Mucosa of rectum (tissue), 2 donors: ENCODE data around the gene PPP1R15B.
A peak's percentile ranks its signal among the peaks of the same experiment; 100 is the strongest.

Experiments
- H3K27ac ChIP-seq, 2 donors: one replicate each; pipeline ENCODE4 v1.7.0; 2013; ENCODE audit warnings: inconsistent platforms in 2 of 2, low read depth in 2 of 2, low read length in 2 of 2
- H3K27me3 ChIP-seq, 2 donors: one replicate each; pipeline ENCODE4 v1.7.0; 2013; ENCODE audit warnings: low read length in 2 of 2; ENCODE audit not compliant: control insufficient read depth in 2 of 2, insufficient read depth in 2 of 2
- H3K36me3 ChIP-seq, 2 donors: one replicate each; pipeline ENCODE4 v1.7.0; 2013; ENCODE audit warnings: low read length in 2 of 2; ENCODE audit not compliant: control insufficient read depth in 2 of 2, insufficient read depth in 2 of 2
- H3K4me1 ChIP-seq, 2 donors: one replicate each; pipeline ENCODE4 v1.7.0; 2013; ENCODE audit warnings: low read length in 2 of 2, mild to moderate bottlenecking in 1 of 2; ENCODE audit not compliant: control insufficient read depth in 2 of 2, insufficient read depth in 2 of 2
- H3K4me3 ChIP-seq, 2 donors: one replicate each; pipeline ENCODE4 v1.7.0; 2013; ENCODE audit warnings: low read length in 2 of 2
- H3K9ac ChIP-seq, 2 donors: one replicate each; pipeline ENCODE4 v1.7.0; 2013; ENCODE audit warnings: low read length in 2 of 2, low read depth in 1 of 2, mild to moderate bottlenecking in 1 of 2
- H3K9me3 ChIP-seq, 2 donors: one replicate each; pipeline ENCODE4 v1.7.0; 2013; ENCODE audit warnings: low read length in 2 of 2; ENCODE audit not compliant: control insufficient read depth in 2 of 2
- donor health status: healthy.
- donor health status: Normal muscosa, but diverticular disease.

PPP1R15B gene

DNA sequence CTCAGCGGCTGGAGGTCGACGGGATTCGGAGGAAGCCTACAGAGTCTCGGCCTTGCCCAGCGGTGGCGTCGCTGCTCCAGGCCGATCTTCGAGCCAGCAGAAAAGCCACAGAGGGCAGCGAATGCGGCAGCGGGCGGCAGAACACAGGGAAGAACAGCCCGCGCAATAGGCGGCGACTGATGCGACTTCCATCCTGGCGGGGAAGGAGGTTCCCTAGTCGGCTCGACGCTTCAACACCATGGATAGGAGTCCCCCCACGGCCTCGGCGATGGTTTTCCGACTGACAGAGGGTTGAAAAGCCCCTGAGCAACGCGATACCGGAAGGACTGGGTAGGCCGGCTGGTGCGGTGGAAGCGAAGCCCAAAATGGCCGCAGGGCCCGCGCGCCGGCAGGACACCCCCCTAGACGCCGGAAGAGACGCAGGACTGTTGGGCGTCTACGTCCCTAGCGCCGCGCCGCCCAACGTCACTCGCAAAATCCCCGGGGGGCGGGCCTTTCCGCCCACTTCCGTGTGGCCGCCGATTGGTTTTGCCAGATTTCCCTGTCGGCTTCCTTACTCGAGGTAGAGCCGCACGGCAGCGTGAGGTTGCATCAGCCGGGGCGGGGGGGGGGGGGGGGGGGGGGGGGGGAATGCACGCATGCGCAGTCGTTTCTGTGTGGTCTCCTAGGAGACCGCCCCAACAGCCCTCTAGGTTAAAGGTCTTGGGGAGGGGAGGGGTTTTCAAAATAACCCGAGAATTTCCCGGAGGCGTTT, at the start of gene PPP1R15B:
TSS of gene PPP1R15B (minus strand) at position 367 of the 754 bp plus-strand sequence. CDS start 406 bp downstream, outside the sequence.
- Histone ChIP-seq H3K27me3 (no peaks in the 10 kb centered on the region), H3K9me3 (no peaks in the 10 kb centered on the region), H3K4me1 (peaks cover 3 to 4% of the 10 kb centered on the region in 2 donors), H3K4me3 (peak within 1 kb of the TSS; percentile 87 to 99), H3K27ac (peak within 1 kb of the TSS; percentile 100), H3K36me3 (no peaks in the 10 kb centered on the region), H3K9ac (peak within 1 kb of the TSS; percentile 99 to 100)

DNA sequence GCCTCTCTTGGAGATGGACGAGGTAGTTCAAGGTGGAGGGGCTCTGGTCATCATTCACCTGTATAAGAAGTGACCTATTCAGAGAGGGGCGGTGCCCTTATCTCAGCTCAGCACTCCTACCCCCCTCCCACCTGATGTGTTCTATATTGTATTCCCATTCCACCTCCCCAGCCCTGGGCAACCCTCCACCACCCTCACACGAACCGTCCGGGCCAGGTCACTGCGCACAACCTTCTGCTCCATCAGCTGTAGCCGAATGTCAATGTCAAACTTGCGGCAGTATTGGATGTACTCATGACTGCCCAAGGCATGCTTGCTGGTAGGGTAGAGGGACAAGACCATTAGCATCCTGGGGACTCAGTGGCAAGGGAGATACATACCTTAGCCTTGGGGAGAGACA, 48.7 kb upstream of the PPP1R15B start:
- peaks cover 50 to 71% of the 10 kb centered on the region in 2 donors for H3K36me3 ChIP-seq
- H3K9ac ChIP-seq: no peak overlapping the region
- no peak overlapping the region for H3K4me3 ChIP-seq
- no peak overlapping the region for H3K27ac ChIP-seq
- no peaks in the 10 kb centered on the region for H3K9me3 ChIP-seq
- H3K4me1 ChIP-seq: peaks cover 4 to 10% of the 10 kb centered on the region in 2 donors
- H3K27me3 ChIP-seq: no peaks in the 10 kb centered on the region

- no peak overlapping the region for H3K4me3 ChIP-seq
- H3K4me1 ChIP-seq: peaks cover 4 to 10% of the 10 kb centered on the region in 2 donors
- H3K9ac ChIP-seq: no peak overlapping the region
- H3K9me3 ChIP-seq: no peaks in the 10 kb centered on the region
- H3K27me3 ChIP-seq: no peaks in the 10 kb centered on the region
- H3K36me3 ChIP-seq: peaks cover 51 to 75% of the 10 kb centered on the region in 2 donors
- H3K27ac ChIP-seq: no peak overlapping the region
Measured at GRCh38 chr1:204459706-204460105, 48.1 kb upstream of the PPP1R15B start.

DNA sequence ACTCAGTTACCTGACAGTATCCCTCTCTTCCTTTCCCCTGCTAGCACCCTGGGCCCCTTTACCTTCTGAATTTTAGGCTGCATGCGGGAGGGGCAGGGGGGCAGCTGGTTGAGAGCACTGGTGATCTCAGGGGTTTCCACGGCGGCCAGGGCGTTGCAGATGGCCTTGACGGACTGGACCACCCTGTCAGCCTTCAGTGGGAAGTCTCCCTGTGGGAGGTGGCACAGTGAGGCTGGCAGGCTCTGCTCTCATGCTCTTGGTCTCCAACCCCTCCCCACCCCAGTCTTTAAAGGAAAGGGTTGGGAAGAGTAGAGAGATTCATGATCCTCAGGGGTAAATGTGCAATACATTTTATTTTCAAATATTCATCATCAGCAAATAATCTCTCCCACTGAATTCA, 46.0 kb upstream of the PPP1R15B start:
- no peak overlapping the region for H3K4me3 ChIP-seq
- H3K27me3 ChIP-seq: no peaks in the 10 kb centered on the region
- peaks cover 7 to 8% of the 10 kb centered on the region in 2 donors for H3K4me1 ChIP-seq
- H3K36me3 ChIP-seq: peaks cover 38 to 62% of the 10 kb centered on the region in 2 donors
- H3K9ac ChIP-seq: no peak overlapping the region
- no peaks in the 10 kb centered on the region for H3K9me3 ChIP-seq
- H3K27ac ChIP-seq: no peak overlapping the region

DNA sequence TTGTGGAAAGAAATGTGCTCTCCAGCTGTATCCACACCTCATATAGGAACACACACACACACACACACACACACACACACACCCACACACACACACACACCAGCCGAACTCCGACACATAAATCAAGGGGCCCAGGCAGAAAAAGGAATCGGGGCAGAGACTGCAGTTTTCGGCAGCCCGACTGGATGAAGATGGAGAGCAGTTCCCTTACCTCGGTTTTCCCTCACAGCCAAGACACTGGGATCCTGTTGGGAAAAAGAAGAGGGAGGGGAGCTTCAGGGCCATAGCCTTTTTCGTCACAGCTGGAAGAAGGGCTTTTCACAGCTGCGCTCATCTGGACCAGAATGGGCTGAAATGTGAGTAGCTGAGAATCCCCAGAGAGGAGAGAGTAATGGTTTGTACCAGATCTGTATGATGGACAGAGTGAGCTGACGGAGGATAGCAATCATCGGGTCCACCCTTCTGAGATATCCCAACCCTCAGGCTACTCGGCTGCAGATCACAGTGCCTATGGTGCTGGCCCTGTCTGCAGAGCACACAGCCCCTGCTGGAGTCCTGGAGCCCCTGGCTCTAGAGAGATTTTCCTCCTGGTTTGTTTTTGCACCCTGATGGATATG, 45.3 kb upstream of the PPP1R15B start:
- Histone ChIP-seq H3K9me3 (no peaks in the 10 kb centered on the region), H3K4me1 (peaks cover 14% of the 10 kb centered on the region in 2 donors), H3K27me3 (no peaks in the 10 kb centered on the region), H3K4me3 (no peak overlapping the region), H3K27ac (no peak overlapping the region), H3K9ac (no peak overlapping the region), H3K36me3 (peaks cover 38 to 55% of the 10 kb centered on the region in 2 donors)

DNA sequence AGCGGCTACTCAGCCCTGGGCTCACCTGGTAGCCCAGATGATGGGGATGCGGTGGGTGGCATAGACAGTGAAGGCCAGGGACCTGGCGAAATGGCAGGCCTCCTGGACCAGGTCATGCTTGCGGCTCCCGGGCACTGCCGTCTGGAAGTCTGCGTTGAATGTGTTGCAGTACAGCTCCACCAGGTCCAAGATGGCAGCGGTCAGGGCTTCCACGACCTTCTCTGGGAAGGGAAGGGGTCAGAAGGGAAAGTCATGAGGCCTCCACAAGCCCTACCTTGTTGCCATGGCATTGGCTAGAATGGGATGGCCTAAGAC, 44.2 kb upstream of the PPP1R15B start:
- H3K4me1 ChIP-seq: peaks cover 25 to 26% of the 10 kb centered on the region in 2 donors
- no peaks in the 10 kb centered on the region for H3K27me3 ChIP-seq
- H3K36me3 ChIP-seq: peaks cover 33 to 46% of the 10 kb centered on the region in 2 donors
- no peak overlapping the region for H3K9ac ChIP-seq
- no peaks in the 10 kb centered on the region for H3K9me3 ChIP-seq
- no peak overlapping the region for H3K27ac ChIP-seq
- H3K4me3 ChIP-seq: no peak overlapping the region

GRCh38 chr1:204455063-204455830, 43.6 kb upstream of the PPP1R15B start:
- Histone ChIP-seq H3K9me3 (no peaks in the 10 kb centered on the region), H3K27ac (no peak overlapping the region), H3K36me3 (peaks cover 27 to 42% of the 10 kb centered on the region in 2 donors), H3K27me3 (no peaks in the 10 kb centered on the region), H3K4me3 (no peak overlapping the region), H3K9ac (no peak overlapping the region), H3K4me1 (peaks cover 26 to 29% of the 10 kb centered on the region in 2 donors)

- Histone ChIP-seq H3K9me3 (no peaks in the 10 kb centered on the region), H3K4me1 (peaks cover 33 to 37% of the 10 kb centered on the region in 2 donors), H3K4me3 (no peak overlapping the region), H3K27ac (no peak overlapping the region), H3K36me3 (peaks cover 22 to 42% of the 10 kb centered on the region in 2 donors), H3K27me3 (no peaks in the 10 kb centered on the region), H3K9ac (no peak overlapping the region)
Measured at GRCh38 chr1:204454476-204454875, 42.9 kb upstream of the PPP1R15B start.

DNA sequence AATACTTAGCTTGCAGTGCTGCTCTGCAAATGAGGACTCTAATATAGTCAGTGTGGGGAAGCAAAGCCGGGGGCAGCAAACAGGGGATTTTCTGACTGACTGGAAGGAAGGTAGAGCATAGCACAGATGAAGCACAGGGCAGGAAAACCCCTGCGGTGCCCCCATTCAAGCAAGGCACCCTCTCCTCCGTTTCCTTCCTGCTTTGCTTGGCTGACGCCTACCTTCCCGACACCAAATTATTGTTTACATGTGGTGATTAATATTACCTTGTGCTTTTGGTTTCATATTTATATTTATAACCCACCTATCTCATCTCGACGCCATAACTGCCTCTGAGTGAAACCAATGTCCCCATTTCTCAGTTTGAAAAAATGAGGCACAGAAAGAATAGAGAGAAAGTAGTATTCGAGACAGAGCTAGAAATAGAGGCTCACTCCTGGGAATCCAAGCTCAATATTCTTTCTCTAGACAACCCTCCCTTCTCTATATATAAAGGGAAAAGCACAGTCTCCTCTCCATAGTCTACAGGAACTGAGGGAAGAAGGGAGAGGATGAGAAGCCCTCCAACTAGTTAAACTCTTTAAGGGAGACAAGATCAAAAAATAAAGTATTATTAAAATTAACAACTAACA, 41.6 kb upstream of the PPP1R15B start:
- H3K4me1 ChIP-seq: peaks cover 42 to 48% of the 10 kb centered on the region in 2 donors

More for the DNA sequence above, 41.6 kb upstream of the PPP1R15B start:
- Histone ChIP-seq H3K36me3 (peaks cover 26 to 45% of the 10 kb centered on the region in 2 donors), H3K4me3 (no peak overlapping the region), H3K9me3 (no peaks in the 10 kb centered on the region), H3K27me3 (no peaks in the 10 kb centered on the region), H3K27ac (peak overlapping the region; percentile 98 to 99), H3K9ac (peak overlapping the region; percentile 24 to 42)
